ENCODE measurements around the gene TNS3.

- no peak for TF ChIP-seq POLR2A (IDR thresholded peaks at IDR 0.05; ENCODE audit: low read depth, low read length)
- TF ChIP-seq CTCF (IDR thresholded peaks at IDR 0.05 in 2 of 3, conservative IDR thresholded peaks at IDR 0.05 in 1 of 3; ENCODE audit: control insufficient read depth in 2 of 3, extremely low read depth in 1 of 3, insufficient read depth in 1 of 3, low read depth in 3 of 3, low read length in 3 of 3): no peak
- no peak for TF ChIP-seq POLR2AphosphoS2 (IDR thresholded peaks at IDR 0.05; ENCODE audit: low read depth, low read length)
- no peak for TF ChIP-seq ZNF274 (IDR thresholded peaks at IDR 0.05; ENCODE audit: insufficient read depth, insufficient read length)
- no peak for TF ChIP-seq USF2 (IDR thresholded peaks at IDR 0.05; ENCODE audit: borderline replicate concordance, low read depth, low read length)
These were observed 23.9 kb downstream of the TNS3 start for GRCh38 chr7:47557694-47558670.

Measured in GM12878 (cell line).